K562 (cell line): ENCODE measurements around the gene SH2B2. TPM values are rescaled to one million over a fixed set of nuclear protein-coding genes. Genes with fewer than 3 reads are reported as not detected.
A peak's percentile ranks its signal among the peaks of the same experiment; 100 is the strongest.

Experiments
- ATAC-seq: fragments of 200-7000 bp; cut with Tn5 transposase; 3 replicates; pipeline ENCODE4 v1.9.1; 2020; ENCODE audit warnings: moderate library complexity
- BruUV-seq: library from RNA; stranded (reverse); fragments of 400-500 nt; replicated peaks from 2 replicates; lab custom pipeline; 2021; lab: Mats Ljungman, UMichigan
- CTCF ChIA-PET: fragments of 300-600 bp; formaldehyde crosslinking; extraction: SDS; loops from one replicate; lab custom pipeline; 2021; ENCODE audit warnings: low intra/inter-chr PET ratio; lab: Yijun Ruan, JAX
- POLR2A ChIA-PET: fragments of 300-600, 350-650 bp; sonication (Branson Sonifier 250); formaldehyde crosslinking; extraction: SDS; loops from one replicate; lab custom pipeline; 2021; ENCODE audit warnings: antibody characterized with exemption, inconsistent platforms; lab: Yijun Ruan, JAX
- DNase-seq, 4 experiments: peaks; one replicate each; pipeline versions ENCODE4 v3.0.0 to v3.0.0-alpha.2; 2011 to 2018; ENCODE audit warnings: low spot score in 3 of 4, mixed read lengths in 3 of 4; ENCODE audit errors: extremely low read depth in 1 of 4
- FAIRE-seq: peaks from 2 replicates; lab custom pipeline; 2011; peaks lifted over from hg19 to GRCh38; lab: Jason Lieb, UNC
- H2AFZ ChIP-seq: 2 replicates; pipeline ENCODE4 v1.6.0; 2011; ENCODE audit warnings: low read depth, low read length, control low read depth, inconsistent platforms
- H3K27ac ChIP-seq: fragments of 200-600 bp; 3 replicates; pipeline ENCODE4 v1.8.0; 2011; ENCODE audit warnings: low read depth, mild to moderate bottlenecking, control low read depth, inconsistent platforms, low read length, moderate library complexity, mixed read lengths; ENCODE audit errors: extremely low read depth
- H3K27me3 ChIP-seq, 2 experiments: fragments of 300-600 bp in 1 of 2; 2 replicates in 1 of 2; 3 replicates in 1 of 2; pipeline versions ENCODE4 v1.6.0 to v1.8.0; 2011; ENCODE audit warnings: inconsistent platforms in 2 of 2, low read length in 2 of 2, mild to moderate bottlenecking in 1 of 2, mixed read lengths in 1 of 2, moderate library complexity in 1 of 2; ENCODE audit not compliant: control insufficient read depth in 2 of 2, insufficient read depth in 2 of 2
- H3K36me3 ChIP-seq: fragments of 300-600 bp; 3 replicates; pipeline ENCODE4 v1.8.0; 2011; ENCODE audit warnings: mild to moderate bottlenecking, low read length, inconsistent platforms; ENCODE audit not compliant: control insufficient read depth, insufficient read depth
- H3K4me1 ChIP-seq, 2 experiments: fragments of 200-600 bp in 1 of 2; replicated peaks in 1 of 2; 2 replicates in 1 of 2; 3 replicates in 1 of 2; pipeline versions ENCODE4 v1.5.1 to v1.8.0; 2011; ENCODE audit warnings: inconsistent platforms in 2 of 2, low read length in 2 of 2, mild to moderate bottlenecking in 1 of 2, mixed read lengths in 1 of 2, moderate library complexity in 1 of 2; ENCODE audit not compliant: control insufficient read depth in 2 of 2, insufficient read depth in 2 of 2
- H3K4me2 ChIP-seq: 2 replicates; pipeline ENCODE4 v1.6.1; 2011; ENCODE audit warnings: low read length, control low read depth, inconsistent platforms, mixed read lengths; ENCODE audit not compliant: insufficient read depth
- H3K4me3 ChIP-seq: fragments of 200-600 bp; sonication (generic), shearing (Covaris generic); 2 replicates; pipeline ENCODE4 v1.5.1; 2016; ENCODE audit warnings: control low read depth, inconsistent platforms
- H3K79me2 ChIP-seq: fragments of 200-600 bp; 3 replicates; pipeline ENCODE4 v1.8.0; 2011; ENCODE audit warnings: low read length, inconsistent platforms; ENCODE audit not compliant: control insufficient read depth, insufficient read depth
- H3K9ac ChIP-seq, 2 experiments: 2 replicates each; pipeline versions ENCODE4 v1.6.0 to v1.6.1; 2011; ENCODE audit warnings: low read depth in 2 of 2, low read length in 2 of 2, control low read depth in 1 of 2, inconsistent platforms in 1 of 2, mild to moderate bottlenecking in 1 of 2, mixed read lengths in 1 of 2; ENCODE audit not compliant: insufficient read depth in 1 of 2
- H3K9me1 ChIP-seq: one replicate; pipeline ENCODE4 v1.6.0; 2011; ENCODE audit warnings: inconsistent platforms, mild to moderate bottlenecking, low read length, moderate library complexity; ENCODE audit not compliant: control insufficient read depth, insufficient read depth
- H3K9me3 ChIP-seq: replicated peaks from 2 replicates; pipeline ENCODE4 v1.5.1; 2011; ENCODE audit warnings: low read depth, low read length, inconsistent platforms; ENCODE audit not compliant: control insufficient read depth, insufficient read depth
- H4K20me1 ChIP-seq: replicated peaks from 2 replicates; pipeline ENCODE4 v1.6.1; 2011; ENCODE audit warnings: low read length, inconsistent platforms, mixed read lengths; ENCODE audit not compliant: control insufficient read depth, insufficient read depth
- CHD1 ChIP-seq: fragments of 200-600 bp; sonication (generic); IDR thresholded peaks from one replicate; pipeline ENCODE4 v1.6.1; 2012; ENCODE audit warnings: mild to moderate bottlenecking, moderate library complexity, low read length, inconsistent platforms
- CREB1 ChIP-seq, 2 experiments: sonication (generic) in 1 of 2; formaldehyde crosslinking in 1 of 2; IDR thresholded peaks; 2 replicates each; pipeline versions ENCODE4 v1.6.1 to v1.8.0; 2012 to 2022; ENCODE audit warnings: inconsistent platforms in 1 of 2, mild to moderate bottlenecking in 1 of 2, missing genetic modification reagents in 1 of 2, moderate library complexity in 1 of 2
- CXXC5 ChIP-seq: fragments of 250-450 bp; sonication (Bioruptor Pico); IDR thresholded peaks from 2 replicates; pipeline ENCODE4 v1.8.0; 2022; ENCODE audit warnings: inconsistent platforms, mild to moderate bottlenecking, moderate library complexity
- DNMT1 ChIP-seq: fragments of 450-650 bp; IDR thresholded peaks from 2 replicates; pipeline ENCODE4 v1.6.1; 2016; ENCODE audit warnings: antibody characterized with exemption, mild to moderate bottlenecking
- E2F6 ChIP-seq, 2 experiments: IDR thresholded peaks; 2 replicates each; pipeline ENCODE4 v1.6.1; 2011; ENCODE audit warnings: borderline replicate concordance in 1 of 2, control low read depth in 1 of 2, low read depth in 1 of 2, low read length in 1 of 2, mild to moderate bottlenecking in 1 of 2, mixed read lengths in 1 of 2, moderate library complexity in 1 of 2; ENCODE audit not compliant: insufficient read depth in 1 of 2, insufficient read length in 1 of 2, poor library complexity in 1 of 2, severe bottlenecking in 1 of 2; ENCODE audit errors: extremely low read depth in 1 of 2
- RAD21 ChIP-seq, 2 experiments: fragments of 250-450 bp in 1 of 2; fragments of 450-650 bp in 1 of 2; sonication (Bioruptor Pico) in 1 of 2; formaldehyde crosslinking in 1 of 2; IDR thresholded peaks in 1 of 2; conservative IDR thresholded peaks in 1 of 2; 2 replicates each; pipeline versions ENCODE4 v1.4.0 to v1.8.0; 2020 to 2022; ENCODE audit warnings: mild to moderate bottlenecking in 2 of 2, moderate library complexity in 1 of 2
- SP1 ChIP-seq: sonication (generic); formaldehyde crosslinking; IDR thresholded peaks from 2 replicates; pipeline ENCODE4 v1.8.1; 2022; ENCODE audit warnings: mild to moderate bottlenecking, missing genetic modification reagents
- VEZF1 ChIP-seq: fragments of 200-800 bp; sonication (Bioruptor generic); IDR thresholded peaks from 2 replicates; pipeline ENCODE4 v1.6.1; 2017; ENCODE audit warnings: missing genetic modification characterization, missing compliant biosample characterization
- ZBTB7A ChIP-seq: IDR thresholded peaks from 2 replicates; pipeline ENCODE4 v1.6.1; 2011; ENCODE audit warnings: low read depth, mild to moderate bottlenecking, low read length, moderate library complexity, borderline replicate concordance; ENCODE audit not compliant: control insufficient read depth
- ZFP36 ChIP-seq: fragments of 150-350 bp; IDR thresholded peaks from 2 replicates; pipeline ENCODE4 v1.6.1; 2018; ENCODE audit warnings: low read length, low read depth; ENCODE audit not compliant: partially characterized antibody
- ZKSCAN8 ChIP-seq: fragments of 200-800 bp; sonication (Bioruptor generic); IDR thresholded peaks from 2 replicates; pipeline ENCODE4 v1.6.1; 2016; ENCODE audit warnings: missing genetic modification characterization, missing compliant biosample characterization
- ZNF253 ChIP-seq: fragments of 250-450 bp; sonication (Bioruptor Pico); conservative IDR thresholded peaks from 2 replicates; pipeline ENCODE4 v1.6.1; 2021; ENCODE audit warnings: mild to moderate bottlenecking
- ZNF384 ChIP-seq: IDR thresholded peaks from 2 replicates; pipeline ENCODE4 v1.6.1; 2012; ENCODE audit warnings: low read depth, low read length, improper control_type of control experiment
- ZNF41 ChIP-seq: fragments of 250-450 bp; sonication (Bioruptor Pico); conservative IDR thresholded peaks from 2 replicates; pipeline ENCODE4 v1.4.0; 2020; ENCODE audit warnings: mild to moderate bottlenecking
- ZNF57 ChIP-seq: fragments of 450-650 bp; formaldehyde crosslinking; IDR thresholded peaks from 2 replicates; pipeline ENCODE4 v1.4.0; 2020; ENCODE audit warnings: mild to moderate bottlenecking, moderate library complexity
- WGBS: fragments of 100-300 bp; shearing (Covaris generic); methylation state at CpG from one replicate; pipeline ENCODE4 v1.1.6; 2016; ENCODE audit warnings: low coverage, mixed read lengths; ENCODE audit not compliant: insufficient coverage; ENCODE audit errors: missing lambda C conversion rate; 5-methylcytosine and 5-hydroxymethylcytosine counted together
- in situ Hi-C: fragments of 300-500 bp; cut with MboI; formaldehyde crosslinking; loops from 4 replicates; pipeline ENCODE4 v1.15.0; 2018; ENCODE audit warnings: inconsistent platforms, mixed read lengths
- intact Hi-C: fragments of 100-400 bp; cut with micrococcal nuclease; formaldehyde crosslinking; loops from 2 replicates; pipeline ENCODE4 v1.14.2; 2022
- polyA plus RNA-seq, 8 experiments: library from polyadenylated mRNA; depleted of rRNA in 4 of 8; stranded (reverse) in 5 of 8; unstranded in 3 of 8; fragments of >200 nt; fragmentation: Nextera tagmentation in 2 of 8; fragmentation: Illumina TruSeq in 1 of 8; extraction: Ambion mirVana in 2 of 8; extraction: Trizol in 1 of 8; gene quantifications; 2 replicates each; pipeline versions ENCODE4 v1.2.1 to v1.2.3, GENCODE V29; 2011 to 2014; ENCODE audit warnings: inconsistent platforms in 1 of 8, missing spikeins in 1 of 8
- total RNA-seq, 7 experiments: library from RNA; depleted of rRNA in 6 of 7; stranded (reverse); fragments of >200 nt in 6 of 7; fragmentation: Illumina TruSeq in 2 of 7; extraction: Trizol in 2 of 7; gene quantifications; 2 replicates each; pipeline versions ENCODE4 v1.2.1 to v1.2.3, GENCODE V29; 2011 to 2021; ENCODE audit warnings: low replicate concordance in 1 of 7

Gene SH2B2
- total and polyA plus RNA-seq, 9 of the 15 experiments (the other 6 are each of a cell fraction or from before 2014, with no cell fraction given) = 0.03 to 0.89 (median 0.07) TPM; not detected in 4

DNA sequence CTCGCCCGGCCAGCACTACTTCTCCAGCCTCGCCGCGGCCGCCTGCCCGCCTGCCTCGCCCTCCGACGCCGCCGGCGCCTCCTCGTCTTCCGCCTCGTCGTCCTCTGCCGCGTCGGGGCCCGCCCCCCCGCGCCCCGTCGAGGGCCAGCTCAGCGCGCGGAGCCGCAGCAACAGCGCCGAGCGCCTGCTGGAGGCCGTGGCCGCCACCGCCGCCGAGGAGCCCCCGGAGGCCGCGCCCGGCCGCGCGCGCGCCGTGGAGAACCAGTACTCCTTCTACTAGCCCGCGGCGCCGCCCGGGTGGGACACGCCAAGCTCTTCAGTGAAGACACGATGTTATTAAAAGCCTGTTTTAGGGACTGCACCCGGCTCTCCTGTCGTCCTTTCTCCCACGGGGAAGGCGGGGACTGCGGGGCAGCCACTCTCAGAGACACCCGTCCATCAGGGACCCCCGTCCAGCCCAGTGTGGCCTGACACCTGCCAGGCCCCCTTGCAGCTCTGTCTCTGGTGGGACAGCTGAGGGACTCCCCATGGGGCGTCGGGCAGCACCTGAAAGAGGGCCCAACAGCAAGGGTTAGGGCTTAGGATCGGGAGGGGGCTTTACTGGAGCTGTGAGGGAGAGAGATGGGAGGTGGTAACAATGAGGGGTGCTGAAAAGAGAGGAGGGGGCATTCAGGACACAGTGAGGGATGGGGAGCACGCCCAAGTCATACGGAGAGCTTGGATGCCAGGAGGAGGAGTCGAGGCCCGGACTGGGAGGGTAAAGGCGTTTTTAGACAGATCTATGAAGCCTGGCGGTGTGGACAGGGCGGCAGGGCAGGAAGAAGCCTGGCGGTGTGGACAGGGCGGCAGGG is 34.9 kb downstream of the SH2B2 start:
- Histone ChIP-seq H3K36me3 (no peaks in the 10 kb centered on the region), H3K9me3 (no peaks in the 10 kb centered on the region), H3K79me2 (no peaks in the 10 kb centered on the region), H3K9me1 (no peaks in the 10 kb centered on the region), H2AFZ (no peak overlapping the region), H3K4me2 (no peak overlapping the region), H3K27me3 (peaks cover 47 to 79% of the 10 kb centered on the region in 2 experiments), H4K20me1 (0 out of 2 replicates have a peak, but pooled peaks cover 10% of the 10 kb centered on the region), H3K4me3 (no peak overlapping the region), H3K27ac (no peak overlapping the region), H3K4me1 (peaks cover 0 to 28% of the 10 kb centered on the region in 2 experiments; a peak in 3 of 5 replicates), H3K9ac (peak overlapping the region in 1 of 2 experiments; percentile 55; a peak in 1 of 4 replicates)
- peak; percentile 65 for ATAC-seq
- peak; percentile 44 to 85 (median 70) for DNase-seq
- ChIA-PET POLR2A (no interaction called here), CTCF (no interaction called here)
- BruUV-seq = no TSS peak
- in situ Hi-C loops (loop anchor here (5.0 to 25.0 kb wide), 2 partner anchors 34 to 341 kb away; partner anchors contain the start of genes POLR2J2, SH2B2 and SPDYE2B), intact Hi-C loops (loop anchor here (5.0 kb wide), 1 partner anchor 71 kb away; no protein-coding TSS in a partner anchor)
- 7% methylated on average over 57 of the region's 73 CpGs for WGBS
- FAIRE-seq = no peak
- TF ChIP-seq ZNF57 (CRISPR knock-in tag) = no peak
- TF ChIP-seq CHD1 = no peak
- TF ChIP-seq ZFP36 = peak; percentile 15
- TF ChIP-seq E2F6 (IDR thresholded peaks at IDR 0.05; ENCODE audit: borderline replicate concordance in 1 of 2, extremely low read depth in 1 of 2, insufficient read depth in 1 of 2, insufficient read length in 1 of 2, low read depth in 1 of 2, low read length in 1 of 2, poor library complexity in 1 of 2, severe bottlenecking in 1 of 2) = peak in 1 of 2 experiments; percentile 78
- peak; percentile 66 for TF ChIP-seq VEZF1 (CRISPR knock-in tag)
- 0 out of 2 replicates have a peak, but pooled peaks have one; percentile 27 for TF ChIP-seq CREB1 (IDR thresholded peaks at IDR 0.05)
- no peak for TF ChIP-seq CREB1 (CRISPR knock-in tag; IDR thresholded peaks at IDR 0.05)
- peak; percentile 58; the same call in 1 of the 2 replicates for TF ChIP-seq ZBTB7A
- TF ChIP-seq SP1 (CRISPR knock-in tag) = no peak
- TF ChIP-seq ZNF384 = no peak
- TF ChIP-seq ZKSCAN8 (CRISPR knock-in tag) = no peak
- no peak for TF ChIP-seq ZNF253 (CRISPR knock-in tag)
- no peak for TF ChIP-seq ZNF41 (CRISPR knock-in tag)
- peak; percentile 45; the same call in 1 of the 2 replicates for TF ChIP-seq CXXC5 (CRISPR knock-in tag)
- no peak for TF ChIP-seq DNMT1
- TF ChIP-seq RAD21 (CRISPR knock-in tag; conservative IDR thresholded peaks at IDR 0.05 in 1 of 2, IDR thresholded peaks at IDR 0.05 in 1 of 2) = peak in 1 of 2 experiments; percentile 6; a peak in 1 of 4 replicates
